Heart left ventricle (tissue), 16 donors: Measurements from ENCODE around the gene GDNF. TPM values are rescaled to one million over a fixed set of nuclear protein-coding genes. Genes with fewer than 3 reads are reported as not detected.
"Not testable (repeated sequence)": the region's sequence is repeated elsewhere in the genome, so short reads cannot be mapped to it uniquely, and the experiment has no call there.

ENCODE experiments used
- ATAC-seq, 4 donors: fragments of 200-7000 bp; cut with Tn5 transposase; one replicate each; pipeline ENCODE4 v1.9.1; 2020 to 2022; ENCODE audit warnings: moderate library complexity in 4 of 4, mild to moderate bottlenecking in 3 of 4, moderate number of reproducible peaks in 1 of 4
- DNase-seq, 5 donors: peaks; one replicate each; pipeline ENCODE4 v3.0.0-alpha.2; 2020
- H3K27ac ChIP-seq, 12 donors: fragments of 200-600 bp; sonication (generic) in 4 of 12; one replicate each; pipeline versions ENCODE4 v1.5.0 to v1.8.0; 2016 to 2022; ENCODE audit warnings: mild to moderate bottlenecking in 2 of 12
- H3K27me3 ChIP-seq, 9 donors: fragments of 200-600 bp; sonication (generic) in 2 of 9; one replicate each; pipeline versions ENCODE4 v1.5.1 to v1.8.0; 2016 to 2022; ENCODE audit warnings: mild to moderate bottlenecking in 3 of 9
- H3K36me3 ChIP-seq, 9 donors: fragments of 200-600 bp; sonication (generic) in 2 of 9; one replicate each; pipeline versions ENCODE4 v1.5.0 to v1.8.0; 2018 to 2022; ENCODE audit warnings: mild to moderate bottlenecking in 2 of 9
- H3K4me1 ChIP-seq, 12 donors: fragments of 200-600 bp; sonication (generic) in 4 of 12; one replicate each; pipeline versions ENCODE4 v1.5.0 to v1.8.0; 2016 to 2022; ENCODE audit warnings: mild to moderate bottlenecking in 3 of 12
- H3K4me3 ChIP-seq, 12 donors: fragments of 200-600 bp; sonication (generic) in 4 of 12; one replicate each; pipeline versions ENCODE4 v1.5.0 to v1.8.0; 2017 to 2022; ENCODE audit warnings: mild to moderate bottlenecking in 9 of 12, moderate library complexity in 4 of 12
- H3K9me3 ChIP-seq, 12 donors: fragments of 200-600 bp; sonication (generic) in 4 of 12; one replicate each; pipeline versions ENCODE4 v1.5.0 to v1.8.0; 2016 to 2022; ENCODE audit warnings: mild to moderate bottlenecking in 1 of 12
- POLR2A ChIP-seq, 2 donors: fragments of 450-650 bp; IDR thresholded peaks; one replicate each; pipeline ENCODE4 v1.6.1; 2017; ENCODE audit warnings: antibody characterized with exemption in 2 of 2, mild to moderate bottlenecking in 2 of 2, moderate library complexity in 2 of 2
- WGBS, 4 donors: extraction: QIAGEN DNeasy Blood & Tissue Kit in 2 of 4; methylation state at CpG; one replicate each; pipeline versions ENCODE4 v1.1.5 to v1.1.7; 2013 to 2018; 5-methylcytosine and 5-hydroxymethylcytosine counted together
- intact Hi-C, 10 donors: fragments of 100-400 bp; cut with DNase I; formaldehyde crosslinking; loops; one replicate each; pipeline versions ENCODE4 v1.11.1 to v1.14.2; 2022
- polyA plus RNA-seq, 2 donors: library from polyadenylated mRNA; stranded (reverse); fragments of 200-250 nt; gene quantifications; one replicate each; pipeline ENCODE4 v1.2.3, GENCODE V29; 2013
- total RNA-seq, 9 donors: library from RNA; depleted of rRNA in 2 of 9; stranded (reverse); fragments of >200 nt in 2 of 9; fragmentation: NEBNext Ultra II Directional in 3 of 9; extraction: Animal tissue kit (Norgen Biotek cat#: 25700) in 3 of 9; gene quantifications; one replicate each; pipeline versions ENCODE4 v1.1.0 to v1.2.4, GENCODE V29; 2016 to 2023
- TF ChIP-seq, protein P1 (sequence below), 12 donors: fragments of 200-600 bp; sonication (generic) in 4 of 12; IDR thresholded peaks; one replicate each; pipeline versions ENCODE4 v1.5.0 to v1.8.0; 2018 to 2022; ENCODE audit warnings: antibody characterized with exemption in 12 of 12, mild to moderate bottlenecking in 5 of 12
- donor health status: ischemic (EF 13 %, LVEDD 7.1; RV severe dilation, severe dysfunction).
- donor health status: healthy with polysubstance abuse.
- donor health status: DM: no; HTN: yes; CAD: no.
- donor health status: DM: no; HTN: no; CAD: no.
- donor health status: ischemic (EF 25% LVEDD 6.9; RV normal size, moderate dysfunction).
- donor health status: ischemic (EF 25% LVEDD 5.7; RV mildly dilated, moderate dysfunction).
- donor health status: healthy.
- donor health status: DM: yes; HTN: yes; CAD: no.
- donor health status: ischemic (EF 35%, LVEDD 5.7; RV mildly dilated, moderate dysfunction).
- donor health status: nonischemic (EF 11% LVEDD 7.7; RV severe dilation, severe dysfunction).
- donor health status: DM: yes; HTN: yes; CAD: no.
- donor health status: PGD.
- donor health status: ischemic (EF 29% LVEDD 5.4; RV normal size, mild dysfunction).
- donor health status: nonischemic (EF 23%, LVEDD 6.1; RV moderate dilation, normal function).

GDNF gene
- total and polyA plus RNA-seq, 11 donors: 0.03 to 0.36 (median 0.09) TPM; not detected in 4

DNA sequence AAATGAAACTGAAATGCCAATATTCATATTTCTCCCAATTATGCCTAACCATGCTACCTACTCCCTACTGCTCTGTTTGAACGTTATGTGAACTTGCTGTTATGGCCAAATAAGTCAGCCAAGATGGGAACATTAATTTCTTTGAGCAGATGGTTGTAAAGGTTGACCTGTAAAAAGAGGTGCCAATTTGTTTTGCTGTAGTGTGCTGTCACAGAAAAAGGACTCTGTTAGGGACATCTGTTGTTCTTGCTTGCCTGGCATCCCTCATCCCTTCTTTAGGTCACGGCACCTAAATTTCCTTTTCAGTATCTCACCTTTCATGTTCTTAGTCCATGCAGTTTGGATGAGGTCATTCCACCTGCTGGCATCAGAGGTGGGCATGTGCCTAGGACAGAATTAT is 35.4 kb downstream of the GDNF start:
- Histone ChIP-seq H3K36me3 (no peaks in the 10 kb centered on the region), H3K9me3 (no peaks in the 10 kb centered on the region), H3K27me3 (no peaks in the 10 kb centered on the region), H3K4me1 (no peaks in the 10 kb centered on the region), H3K4me3 (no peak overlapping the region), H3K27ac (no peak overlapping the region)
- ATAC-seq (no peak), DNase-seq (no peak)
- WGBS, 4 donors: 71 to 79% (median 74%) methylated on average over 2 of the region's 2 CpGs
- intact Hi-C loops: no loop called here
- TF ChIP-seq, protein P1, sequence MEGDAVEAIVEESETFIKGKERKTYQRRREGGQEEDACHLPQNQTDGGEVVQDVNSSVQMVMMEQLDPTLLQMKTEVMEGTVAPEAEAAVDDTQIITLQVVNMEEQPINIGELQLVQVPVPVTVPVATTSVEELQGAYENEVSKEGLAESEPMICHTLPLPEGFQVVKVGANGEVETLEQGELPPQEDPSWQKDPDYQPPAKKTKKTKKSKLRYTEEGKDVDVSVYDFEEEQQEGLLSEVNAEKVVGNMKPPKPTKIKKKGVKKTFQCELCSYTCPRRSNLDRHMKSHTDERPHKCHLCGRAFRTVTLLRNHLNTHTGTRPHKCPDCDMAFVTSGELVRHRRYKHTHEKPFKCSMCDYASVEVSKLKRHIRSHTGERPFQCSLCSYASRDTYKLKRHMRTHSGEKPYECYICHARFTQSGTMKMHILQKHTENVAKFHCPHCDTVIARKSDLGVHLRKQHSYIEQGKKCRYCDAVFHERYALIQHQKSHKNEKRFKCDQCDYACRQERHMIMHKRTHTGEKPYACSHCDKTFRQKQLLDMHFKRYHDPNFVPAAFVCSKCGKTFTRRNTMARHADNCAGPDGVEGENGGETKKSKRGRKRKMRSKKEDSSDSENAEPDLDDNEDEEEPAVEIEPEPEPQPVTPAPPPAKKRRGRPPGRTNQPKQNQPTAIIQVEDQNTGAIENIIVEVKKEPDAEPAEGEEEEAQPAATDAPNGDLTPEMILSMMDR (IDR thresholded peaks at IDR 0.05): no peak
- TF ChIP-seq POLR2A (IDR thresholded peaks at IDR 0.05): no peak

DNA sequence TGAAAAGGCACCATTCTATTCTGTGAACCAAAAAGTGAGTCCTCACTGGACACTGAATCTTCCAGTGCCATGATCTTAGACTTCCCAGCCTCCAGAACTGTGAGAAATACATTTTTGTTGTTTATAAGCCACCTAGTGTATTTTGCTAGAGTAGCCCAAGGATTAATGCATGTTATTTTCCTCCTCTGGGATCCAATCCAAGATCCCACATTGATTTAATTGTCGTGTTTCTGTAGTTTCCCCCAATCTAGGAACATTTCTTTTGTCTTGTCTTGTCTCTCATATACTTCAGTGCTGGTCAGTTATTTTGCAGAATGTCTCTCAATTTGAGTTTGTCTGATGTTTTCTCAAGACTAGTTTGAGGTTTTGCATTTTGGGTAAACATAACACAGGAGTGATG is 36.4 kb downstream of the GDNF start:
- no peak for DNase-seq

DNA sequence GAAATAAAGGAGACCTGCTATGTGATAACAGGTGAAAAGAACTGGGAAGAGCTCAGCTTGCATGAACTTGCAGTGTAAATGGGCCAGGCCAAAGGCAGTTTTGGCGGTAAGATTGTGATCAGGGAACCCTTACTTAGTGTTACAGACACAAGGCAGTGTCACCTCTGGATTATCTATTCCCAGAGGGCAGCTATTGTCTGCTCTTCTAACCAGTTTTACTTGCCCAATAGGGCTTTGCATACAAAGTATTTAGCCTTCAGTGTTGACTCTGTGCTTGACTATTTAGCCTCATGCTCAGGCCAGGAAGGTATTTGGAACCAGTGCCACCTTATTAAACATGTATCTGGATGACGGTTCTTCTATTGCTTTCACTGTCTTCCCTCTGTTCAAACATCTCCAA is 38.3 kb downstream of the GDNF start:
- ATAC-seq: no peak
- H3K27me3 ChIP-seq: no peaks in the 10 kb centered on the region
- H3K27ac ChIP-seq: no peak overlapping the region
- intact Hi-C loops: no loop called here
- H3K4me3 ChIP-seq: no peak overlapping the region
- TF ChIP-seq, protein P1 (IDR thresholded peaks at IDR 0.05): no peak
- 72 to 84% (median 82%) methylated on average over 2 of the region's 2 CpGs for WGBS, 4 donors
- peaks cover 0 to 4% (median 0%) of the 10 kb centered on the region in 12 donors for H3K9me3 ChIP-seq
- H3K4me1 ChIP-seq: no peaks in the 10 kb centered on the region
- DNase-seq: no peak
- H3K36me3 ChIP-seq: no peaks in the 10 kb centered on the region

More for the DNA sequence above, 36.4 kb downstream of the GDNF start:
- no peak for ATAC-seq
- H3K4me1 ChIP-seq: no peaks in the 10 kb centered on the region
- no peak overlapping the region for H3K4me3 ChIP-seq
- TF ChIP-seq, protein P1 (IDR thresholded peaks at IDR 0.05): no peak
- TF ChIP-seq POLR2A (IDR thresholded peaks at IDR 0.05): no peak
- H3K9me3 ChIP-seq: no peaks in the 10 kb centered on the region
- no peak overlapping the region for H3K27ac ChIP-seq
- WGBS, 4 donors: 28 to 45% (median 35%) methylated on average over 1 of the region's 1 CpG
- intact Hi-C loops: no loop called here
- no peaks in the 10 kb centered on the region for H3K27me3 ChIP-seq
- H3K36me3 ChIP-seq: no peaks in the 10 kb centered on the region

DNA sequence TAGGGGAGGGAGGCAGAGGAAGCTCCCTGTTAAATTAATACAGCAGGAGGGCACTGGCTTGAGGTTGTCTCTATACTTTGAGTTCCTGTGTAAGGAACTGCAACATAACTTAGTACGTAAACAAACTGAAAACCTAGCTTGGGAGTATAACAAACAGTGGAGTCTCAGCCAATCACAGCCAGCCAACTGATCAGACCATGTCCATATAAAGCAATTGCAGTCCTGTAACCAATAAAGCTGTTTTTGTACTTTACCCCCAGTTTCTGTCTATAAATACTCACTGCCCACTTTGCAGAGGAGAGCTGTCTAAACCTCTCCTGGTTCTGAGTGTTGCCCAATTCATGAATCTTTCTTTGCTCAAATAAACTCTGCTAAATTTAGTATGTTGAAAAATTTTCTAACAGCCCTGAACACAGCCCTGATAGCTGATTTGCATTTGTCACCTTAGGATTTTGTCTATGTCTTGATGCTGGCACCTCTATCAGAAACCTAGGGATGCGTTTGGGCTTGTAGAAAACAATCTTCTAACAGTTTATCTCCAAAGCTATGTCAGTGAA is 39.9 kb downstream of the GDNF start:
- no peak overlapping the region for H3K4me3 ChIP-seq
- no peak for ATAC-seq
- DNase-seq: no peak
- H3K36me3 ChIP-seq: no peaks in the 10 kb centered on the region
- peaks cover 0 to 16% (median 2%) of the 10 kb centered on the region in 12 donors for H3K9me3 ChIP-seq
- no peaks in the 10 kb centered on the region for H3K4me1 ChIP-seq
- H3K27ac ChIP-seq: no peak overlapping the region
- intact Hi-C loops: no loop called here
- 80 to 85% (median 83%) methylated on average over 2 of the region's 2 CpGs for WGBS, 4 donors
- TF ChIP-seq, protein P1 (IDR thresholded peaks at IDR 0.05): no peak
- no peak for TF ChIP-seq POLR2A (IDR thresholded peaks at IDR 0.05)
- H3K27me3 ChIP-seq: no peaks in the 10 kb centered on the region

DNA sequence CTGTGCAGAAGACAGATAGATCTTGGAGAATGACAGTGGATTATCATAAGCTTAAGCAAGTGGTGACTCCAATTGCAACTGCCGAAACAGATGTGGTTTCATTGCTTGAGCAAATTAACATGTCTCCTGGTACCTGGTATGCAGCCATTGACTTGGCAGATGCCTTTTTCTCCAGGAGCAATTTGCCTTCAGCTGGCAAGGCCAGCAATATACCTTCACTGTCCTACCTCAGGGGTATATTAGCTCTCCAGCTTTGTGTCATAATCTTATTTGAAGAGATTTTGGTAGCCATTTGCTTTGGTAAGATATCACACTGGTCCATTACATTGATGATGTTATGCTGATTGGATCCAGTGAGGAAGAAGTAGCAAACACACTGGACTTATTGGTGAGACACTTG is 43.4 kb downstream of the GDNF start:
- H3K27ac ChIP-seq, H3K4me3 ChIP-seq, ATAC-seq, H3K4me1 ChIP-seq, H3K36me3 ChIP-seq, DNase-seq, H3K27me3 ChIP-seq, intact Hi-C loops: not testable (repeated sequence)
- peaks cover 0 to 26% (median 3%) of the 10 kb centered on the region in 12 donors for H3K9me3 ChIP-seq
- WGBS, 4 donors: 86 to 100% (median 91%) methylated on average over 1 of the region's 1 CpG

DNA sequence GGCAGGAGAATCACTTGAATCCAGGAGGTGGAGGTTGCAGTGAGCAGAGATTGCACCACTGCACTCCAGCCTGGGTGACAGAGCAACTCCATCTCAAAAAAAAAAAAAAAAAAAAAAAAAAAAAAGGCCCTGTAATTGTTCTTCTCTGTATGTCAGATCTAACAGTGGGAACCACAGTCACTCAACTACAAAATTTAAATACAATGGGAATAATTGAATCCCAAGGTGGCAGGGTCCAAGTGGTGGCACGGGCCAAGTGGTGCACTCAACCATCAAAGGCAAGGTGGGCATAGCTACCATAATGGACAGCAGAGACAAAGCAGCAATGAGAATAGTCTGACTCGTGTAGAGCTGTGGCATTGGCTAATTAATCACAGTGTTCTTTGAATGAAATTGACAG is 44.5 kb downstream of the GDNF start:
- WGBS, 4 donors: 26 to 71% (median 60%) methylated on average over 2 of the region's 2 CpGs
- DNase-seq: not testable (repeated sequence)

More for the DNA sequence above, 44.5 kb downstream of the GDNF start:
- H3K27ac ChIP-seq, H3K4me1 ChIP-seq, H3K36me3 ChIP-seq, H3K4me3 ChIP-seq, H3K27me3 ChIP-seq, ATAC-seq, intact Hi-C loops: not testable (repeated sequence)
- peaks cover 0 to 26% (median 3%) of the 10 kb centered on the region in 12 donors for H3K9me3 ChIP-seq
